Astrocyte of the hippocampus (primary cell): ENCODE results near the gene NR2F6.
"Not testable (repeated sequence)": the region's sequence is repeated elsewhere in the genome, so short reads cannot be mapped to it uniquely, and the experiment has no call there.

Source experiments
- DNase-seq: peaks from one replicate; pipeline ENCODE4 v3.0.0; 2011; ENCODE audit warnings: low read depth, low spot score

NR2F6 gene

DNA sequence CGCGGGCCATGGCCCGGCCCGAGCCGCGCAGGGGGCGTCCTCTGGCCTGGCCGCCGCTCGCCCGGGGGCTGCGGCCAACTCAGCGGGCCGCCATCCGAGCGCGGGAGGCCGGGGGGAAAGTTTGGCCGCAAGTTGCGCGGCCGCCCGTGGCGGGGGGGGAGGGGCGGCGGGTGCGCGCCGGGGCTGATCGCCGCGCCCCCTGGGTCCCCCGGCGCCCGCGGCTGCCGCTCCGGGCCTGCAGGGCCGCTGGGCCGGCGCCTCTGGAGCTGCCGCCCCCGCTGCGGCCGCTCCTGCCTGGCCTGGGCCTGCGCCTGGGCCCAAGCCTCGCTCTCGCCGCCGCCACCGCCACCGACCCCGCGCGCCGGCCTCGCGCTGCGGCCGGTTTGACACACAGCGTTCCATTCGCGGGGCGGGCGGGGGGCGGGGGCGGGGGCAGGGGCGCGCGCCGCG lies at the start of gene NR2F6:
TSS of gene NR2F6 (minus strand) at position 385 of the 450 bp plus-strand sequence. CDS start 699 bp downstream, outside the sequence.
- no peak for DNase-seq

DNA sequence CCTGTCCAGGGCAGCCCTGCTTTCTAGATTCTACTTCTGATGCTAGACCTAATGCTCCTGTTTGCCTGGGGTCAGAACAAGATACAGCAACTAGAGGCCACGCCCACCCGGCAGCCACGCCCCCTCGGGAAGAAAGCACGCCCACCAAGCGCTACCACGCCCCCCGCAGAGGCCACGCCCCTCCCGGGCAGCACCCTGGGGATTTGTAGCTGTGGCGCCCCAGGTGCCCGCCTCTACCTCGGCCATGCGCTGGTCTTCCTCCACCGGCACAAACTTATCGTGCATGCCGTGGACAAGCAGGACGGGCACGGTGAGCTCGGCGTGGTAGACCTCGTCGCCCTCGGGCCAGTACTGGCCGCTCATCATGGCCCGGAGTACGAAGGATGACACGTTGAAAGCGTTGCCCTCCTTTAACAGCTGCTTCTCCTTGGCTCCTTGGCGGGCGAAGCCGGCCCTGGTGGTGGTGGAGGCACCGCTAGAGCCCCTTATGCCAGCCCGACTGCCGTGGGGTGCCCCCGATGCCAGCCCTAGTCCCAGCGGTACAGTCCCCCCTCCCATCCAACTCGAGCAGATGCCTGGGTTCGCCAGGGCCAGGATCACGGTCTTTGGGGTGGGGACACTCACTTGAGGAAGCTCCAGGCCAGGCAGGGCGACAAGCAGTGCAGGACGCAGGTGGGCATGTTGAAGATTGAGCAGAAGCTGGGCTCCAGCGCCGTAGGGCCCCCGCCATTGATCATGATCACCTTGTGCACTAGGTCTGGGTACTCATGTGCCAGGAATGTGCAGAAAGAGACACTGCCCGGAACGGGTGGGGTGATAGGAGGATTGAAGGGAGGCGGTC lies 48.6 kb upstream of the NR2F6 start:
- peak; percentile 29 for DNase-seq

- no peak for DNase-seq
Observed at GRCh38 chr19:17293605-17294004, 47.9 kb upstream of the NR2F6 start.

DNA sequence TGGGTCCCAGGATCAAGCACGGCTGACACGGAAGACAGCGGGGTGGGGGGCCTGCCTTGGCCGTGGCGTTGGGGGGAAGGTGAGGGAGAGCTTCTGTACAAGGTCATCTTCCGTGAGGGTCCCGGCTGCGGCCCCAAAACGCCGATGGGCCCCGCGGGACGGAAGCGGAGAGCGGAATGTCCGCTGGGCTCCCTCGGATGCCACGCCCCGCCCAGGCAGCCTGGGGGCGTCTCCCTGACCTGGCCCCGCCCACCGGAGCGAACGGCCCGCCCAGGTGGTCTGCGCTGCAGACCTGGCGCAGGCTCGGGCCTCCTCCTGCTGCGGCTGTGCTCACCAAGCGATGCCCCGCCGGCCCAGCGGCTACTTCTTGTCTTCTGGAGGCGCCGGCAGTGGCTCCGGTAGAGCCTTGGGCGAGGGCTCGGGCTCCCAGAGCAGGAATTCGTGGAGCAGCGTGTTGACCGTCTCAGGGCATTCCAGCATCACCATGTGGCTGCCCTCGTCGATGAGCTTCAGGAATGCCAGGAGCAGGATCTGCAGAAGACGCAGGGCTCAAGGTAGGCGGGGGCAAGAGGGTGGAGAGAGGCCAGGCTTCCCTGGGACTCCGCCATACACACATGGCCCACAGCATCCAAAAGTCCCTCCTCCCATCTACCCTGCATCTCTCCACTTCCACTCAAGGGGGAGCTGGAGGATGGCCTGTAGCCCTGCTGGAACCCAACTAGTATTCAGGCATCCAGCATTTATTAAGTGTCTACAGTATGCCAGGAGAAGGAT lies 46.8 kb upstream of the NR2F6 start:
- DNase-seq = peak; percentile 91

- peak; percentile 91 for DNase-seq
Observed at GRCh38 chr19:17289489-17289888, 43.8 kb upstream of the NR2F6 start.

GRCh38 chr19:17286752-17287151 lies 41.0 kb upstream of the NR2F6 start:
- no peak for DNase-seq

GRCh38 chr19:17286263-17286662 lies 40.5 kb upstream of the NR2F6 start:
- no peak for DNase-seq

DNA sequence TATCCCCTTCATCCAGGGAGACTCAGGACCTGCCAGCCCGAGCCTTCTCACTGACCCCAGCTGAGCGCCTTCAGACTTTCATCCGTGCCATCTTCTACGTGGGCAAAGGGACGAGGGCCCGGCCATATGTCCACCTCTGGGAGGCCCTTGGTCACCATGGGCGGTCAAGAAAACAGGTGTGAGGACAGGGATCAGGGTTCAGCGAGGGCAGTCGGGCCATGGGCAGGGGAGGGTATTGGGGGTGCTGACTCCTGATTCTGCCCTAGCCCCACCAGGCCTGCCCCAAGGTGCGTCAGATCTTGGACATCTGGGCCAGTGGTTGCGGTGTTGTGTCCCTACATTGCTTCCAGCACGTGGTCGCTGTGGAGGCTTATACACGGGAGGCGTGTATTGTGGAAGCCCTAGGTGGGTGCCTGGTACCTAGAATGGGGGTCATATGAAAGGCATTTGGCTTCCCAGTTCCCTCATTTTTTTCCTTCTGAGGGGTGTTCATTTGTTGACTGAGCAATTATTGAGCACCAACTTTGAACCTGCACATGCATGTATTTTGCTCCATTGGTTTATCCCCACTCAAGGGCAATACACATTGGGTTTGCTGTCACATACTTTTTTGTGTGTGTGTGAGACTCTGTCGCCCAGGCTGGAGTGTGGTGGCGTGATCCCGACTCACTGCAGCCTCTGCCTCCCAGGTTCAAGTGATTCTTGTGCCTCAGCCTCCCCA lies 39.9 kb upstream of the NR2F6 start:
- no peak for DNase-seq

DNA sequence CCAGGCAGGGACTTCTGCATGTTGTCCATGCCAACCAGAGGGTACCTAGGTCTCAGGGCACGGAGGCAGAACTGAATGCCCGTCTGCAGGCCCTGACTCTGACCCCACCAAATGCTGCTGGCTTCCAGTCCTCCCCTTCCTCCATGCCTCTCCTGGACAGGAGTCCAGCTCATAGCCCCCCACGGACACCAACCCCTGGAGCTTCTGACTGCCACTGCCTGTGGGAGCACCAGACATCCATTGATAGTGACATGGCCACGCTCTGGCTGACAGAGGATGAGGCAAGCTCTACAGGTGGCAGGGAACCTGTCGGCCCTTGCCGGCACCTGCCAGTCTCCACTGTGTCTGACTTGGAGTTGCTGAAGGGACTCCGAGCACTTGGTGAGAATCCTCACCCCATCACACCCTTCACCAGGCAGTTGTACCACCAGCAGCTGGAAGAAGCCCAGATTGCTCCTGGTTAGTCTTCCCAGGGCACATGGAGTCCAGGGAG lies 37.8 kb upstream of the NR2F6 start:
- DNase-seq = no peak

- peak; percentile 93 for DNase-seq
Observed at GRCh38 chr19:17282488-17283125, 36.9 kb upstream of the NR2F6 start.

GRCh38 chr19:17281391-17282304 lies 35.9 kb upstream of the NR2F6 start, which contains the start of gene ANKLE1:
Gene ANKLE1 (plus strand): TSS chr19:17281901. CDS start chr19:17281921, 20 bp downstream.
- peak; percentile 54 for DNase-seq

DNA sequence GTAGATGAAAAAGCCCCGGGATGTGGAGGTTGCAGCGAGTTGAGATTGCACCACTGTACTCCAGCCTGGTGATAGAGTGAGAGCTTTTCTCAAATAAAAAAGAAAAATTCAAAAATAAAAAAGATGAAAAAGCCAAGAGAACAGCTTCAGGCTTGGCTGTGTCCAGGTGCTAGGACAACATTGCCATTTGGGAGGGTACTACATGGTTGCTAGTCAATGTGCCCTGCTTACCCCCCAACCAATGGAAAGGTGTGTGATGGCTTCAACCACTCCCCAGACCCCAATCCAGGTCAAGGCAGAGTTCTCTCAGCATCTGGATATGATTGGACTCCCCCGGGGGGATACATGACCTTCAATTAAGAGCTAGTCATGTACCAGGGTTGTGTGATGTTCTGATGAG lies 33.7 kb upstream of the NR2F6 start:
- no peak for DNase-seq

DNA sequence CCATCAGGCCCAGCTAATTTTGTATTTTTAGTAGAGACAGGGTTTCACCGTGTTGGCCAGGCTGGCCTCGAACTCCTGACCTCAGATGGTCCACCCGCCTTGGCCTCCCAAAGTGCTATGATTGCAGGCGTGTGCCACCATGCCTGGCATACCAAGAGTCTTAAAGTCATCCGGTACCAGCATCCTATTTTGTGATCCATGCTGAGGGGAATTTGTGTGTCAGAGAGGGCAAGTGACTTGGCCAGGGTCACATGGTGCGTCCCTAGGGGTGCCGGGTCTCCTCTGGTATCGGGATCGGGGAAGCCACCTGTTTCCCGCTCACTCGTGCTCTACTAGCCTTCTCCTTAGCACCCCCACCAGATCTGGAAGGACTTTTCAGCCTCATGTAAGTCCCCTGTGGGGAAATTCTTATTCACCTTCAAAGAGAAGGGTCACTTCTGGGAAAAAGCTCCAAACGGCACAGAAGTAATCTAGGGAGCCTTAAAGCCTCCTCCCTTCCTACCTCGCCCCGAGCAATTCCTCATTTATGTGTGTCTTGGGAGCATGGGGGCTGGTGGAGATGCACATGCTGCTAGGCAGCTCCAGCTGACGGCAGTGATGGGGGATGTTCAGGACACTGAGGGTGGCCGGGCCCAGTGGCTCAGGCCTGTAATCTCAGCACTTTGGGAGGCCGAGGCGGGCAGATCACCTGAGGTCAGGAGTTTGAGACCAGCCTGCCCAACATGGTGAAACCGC lies 29.9 kb upstream of the NR2F6 start:
- no peak for DNase-seq

GRCh38 chr19:17274892-17275291 lies 29.2 kb upstream of the NR2F6 start:
- not testable (repeated sequence) for DNase-seq

GRCh38 chr19:17268754-17269153 lies 23.0 kb upstream of the NR2F6 start:
- no peak for DNase-seq

DNA sequence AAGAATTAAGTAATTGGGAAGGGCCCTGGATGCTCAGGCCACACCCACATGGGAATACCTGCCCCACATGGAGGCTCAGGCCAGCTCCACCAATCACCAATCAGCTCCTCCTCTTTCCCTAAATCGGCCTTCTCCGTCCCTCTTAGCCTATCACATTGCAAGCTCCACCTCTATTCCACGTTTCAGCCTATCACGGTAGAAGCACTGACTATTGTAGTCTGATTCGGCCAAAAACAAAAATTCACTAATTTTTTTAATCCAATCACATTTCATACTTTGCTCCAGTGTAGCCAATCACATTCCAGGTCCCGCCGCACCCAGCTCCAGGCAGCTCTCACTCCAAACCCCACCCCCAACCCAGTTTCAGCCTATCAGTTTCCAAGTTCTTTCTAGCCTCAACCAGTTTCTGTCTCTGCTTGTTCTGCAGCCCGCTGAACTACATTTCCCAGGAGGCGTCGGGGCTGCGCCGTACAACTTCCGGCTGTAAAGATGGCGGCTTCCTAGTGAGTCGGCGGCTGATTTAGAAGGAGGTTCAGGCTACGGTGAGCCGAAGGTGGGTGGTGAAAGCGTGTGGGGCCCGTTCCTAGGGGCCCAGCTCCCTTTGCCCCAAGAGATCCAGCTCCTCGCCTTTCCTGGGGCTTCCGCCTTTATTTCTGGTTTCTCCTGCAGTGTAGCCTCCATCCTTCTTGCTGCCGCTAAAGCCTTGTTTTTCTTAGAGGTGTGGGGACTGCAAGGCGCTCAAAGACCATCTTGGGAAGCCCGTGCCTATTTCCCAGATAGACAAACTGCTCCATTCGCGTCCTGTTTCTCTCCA lies 21.5 kb upstream of the NR2F6 start, which contains the start of gene BABAM1:
TSS of gene BABAM1 (plus strand) at position 469 of the 814 bp plus-strand sequence. CDS start 1,364 bp downstream, outside the sequence.
- DNase-seq = peak; percentile 99

DNA sequence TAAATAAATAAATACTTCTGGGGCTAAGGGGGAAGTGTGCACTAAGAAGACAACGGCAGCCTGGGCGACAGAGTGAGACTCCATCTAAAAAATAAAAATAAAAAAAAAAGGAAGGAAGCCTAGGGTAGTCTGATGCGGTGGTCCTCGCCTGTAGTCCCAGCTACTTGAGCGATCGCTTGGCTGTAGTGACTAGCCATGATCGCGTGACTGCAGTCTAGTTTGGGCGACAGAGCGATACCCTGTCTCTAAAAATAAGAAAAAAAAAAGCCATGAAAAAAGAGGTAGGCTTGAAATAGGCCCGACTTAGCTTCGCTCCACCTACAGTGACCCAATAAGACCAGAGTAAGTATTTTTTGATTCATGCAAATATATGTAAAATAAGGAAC lies 20.9 kb upstream of the NR2F6 start:
- no peak for DNase-seq

DNA sequence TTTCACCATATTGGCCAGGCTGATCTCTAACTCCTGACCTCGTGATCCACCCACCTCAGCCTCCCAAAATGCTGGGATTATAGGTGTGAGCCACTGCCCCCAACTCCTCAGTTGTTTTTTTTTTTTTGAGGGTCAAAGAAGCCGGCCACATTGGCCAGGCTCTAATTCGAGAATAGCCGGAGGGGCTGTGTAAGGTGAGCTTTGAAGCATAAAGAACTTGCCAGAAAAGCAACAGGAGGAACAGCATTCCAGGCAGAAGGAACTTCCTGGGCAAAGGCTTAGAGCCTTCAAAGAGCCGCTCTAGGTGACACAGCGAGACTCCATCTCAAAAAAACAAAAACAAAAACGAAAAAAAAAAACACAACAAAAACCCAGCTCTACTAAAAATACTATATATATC lies 20.3 kb upstream of the NR2F6 start:
- DNase-seq = no peak

- DNase-seq = no peak
Observed at GRCh38 chr19:17264641-17264979, 18.9 kb upstream of the NR2F6 start, which contains the start of gene USHBP1. Gene USHBP1 (minus strand): TSS chr19:17264745. CDS start chr19:17264299, 446 bp downstream.
